Prostate gland (tissue), 2 donors: ENCODE data around the gene AJAP1. TPM values are rescaled to one million over a fixed set of nuclear protein-coding genes. Genes with fewer than 3 reads are reported as not detected.

Source experiments
- DNase-seq: peaks from one replicate; pipeline ENCODE4 v3.0.0-alpha.2; 2019; ENCODE audit warnings: low spot score
- H3K27ac ChIP-seq, 2 donors: fragments of 200-600 bp; sonication (generic); 2 replicates each; pipeline ENCODE4 v1.5.1; 2017 to 2019
- H3K27me3 ChIP-seq: fragments of 200-600 bp; sonication (generic); replicated peaks from 2 replicates; pipeline ENCODE4 v1.5.1; 2019; ENCODE audit not compliant: insufficient read depth
- H3K36me3 ChIP-seq, 2 donors: fragments of 200-600 bp; sonication (generic); 1 replicate in 1 of 2; 2 replicates in 1 of 2; pipeline versions ENCODE4 v1.5.1 to v1.8.1; 2017 to 2019
- H3K4me1 ChIP-seq: fragments of 200-600 bp; sonication (generic); replicated peaks from 2 replicates; pipeline ENCODE4 v1.5.1; 2019
- H3K4me3 ChIP-seq, 2 donors: fragments of 200-600 bp; sonication (generic); 2 replicates each; pipeline ENCODE4 v1.5.1; 2017 to 2019
- H3K9me3 ChIP-seq: fragments of 200-600 bp; sonication (generic); 2 replicates; pipeline ENCODE4 v1.5.1; 2017
- POLR2A ChIP-seq: fragments of 450-650 bp; IDR thresholded peaks from one replicate; pipeline ENCODE4 v1.6.1; 2016; ENCODE audit warnings: antibody characterized with exemption, mild to moderate bottlenecking
- POLR2AphosphoS5 ChIP-seq: sonication (generic); formaldehyde crosslinking; IDR thresholded peaks from one replicate; pipeline ENCODE4 v1.6.1; 2017; ENCODE audit warnings: antibody characterized with exemption
- WGBS: methylation state at CpG from one replicate; pipeline ENCODE4 v1.1.5; 2018; 5-methylcytosine and 5-hydroxymethylcytosine counted together
- intact Hi-C: fragments of 100-400 bp; cut with DNase I; formaldehyde crosslinking; loops from one replicate; pipeline ENCODE4 v1.14.2; 2022
- total RNA-seq, 2 donors: library from RNA; depleted of rRNA; stranded (reverse); fragments of >200 nt; gene quantifications; one replicate each; pipeline ENCODE4 v1.1.0, GENCODE V29; 2016
- TF ChIP-seq, protein P1 (sequence below), 4 experiments: fragments of 200-600 bp in 2 of 4; fragments of 450-650 bp in 2 of 4; sonication (generic) in 2 of 4; IDR thresholded peaks; 1 replicate in 3 of 4; 2 replicates in 1 of 4; pipeline ENCODE4 v1.5.1; 2016 to 2019; ENCODE audit warnings: antibody characterized with exemption in 4 of 4, mild to moderate bottlenecking in 2 of 4, moderate library complexity in 2 of 4

The AJAP1 gene
- total RNA-seq, 2 donors from 2014 or later, result 0.73 to 6.7 TPM

DNA sequence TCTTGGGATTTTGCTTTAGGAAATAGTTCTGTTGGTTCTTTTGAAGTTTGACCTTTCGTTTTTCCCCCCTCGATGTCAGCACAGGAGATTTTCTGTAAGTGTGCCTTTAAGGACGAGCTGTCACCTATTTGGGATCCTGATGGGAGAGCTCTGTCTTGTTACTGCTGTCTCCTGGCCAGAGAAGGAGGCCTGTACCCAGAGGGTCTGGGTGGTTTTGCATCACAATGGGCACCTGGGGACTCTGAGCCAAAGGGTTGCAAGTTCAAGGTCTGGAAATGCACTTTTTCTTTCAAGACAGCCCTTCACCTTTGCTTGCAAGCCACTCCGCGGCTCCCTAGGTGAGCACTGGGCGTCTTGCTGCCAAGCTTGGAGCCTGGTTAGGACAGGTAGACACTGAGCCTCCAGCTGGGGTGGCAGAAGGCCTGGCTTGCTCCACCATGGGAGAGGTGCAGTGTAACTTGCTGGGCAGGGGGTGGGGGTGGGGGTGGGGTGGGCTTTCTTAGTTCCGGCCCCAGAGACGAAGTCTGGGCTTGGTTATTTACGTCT, 2.9 kb downstream of the AJAP1 start:
- Histone ChIP-seq H3K9me3 (no peaks in the 10 kb centered on the region), H3K4me1 (no peaks in the 10 kb centered on the region), H3K27ac (no peak overlapping the region), H3K27me3 (peaks cover 34% of the 10 kb centered on the region), H3K4me3 (no peak overlapping the region), H3K36me3 (no peaks in the 10 kb centered on the region)
- DNase-seq, result no peak
- WGBS, result 49% methylated on average over 9 of the region's 9 CpGs
- intact Hi-C loops, result loop anchor here (5.0 kb wide), 2 partner anchors 1090 to 1260 kb away; no protein-coding TSS in a partner anchor
- TF ChIP-seq POLR2AphosphoS5 (no peak), POLR2A (no peak)
- TF ChIP-seq, protein P1, sequence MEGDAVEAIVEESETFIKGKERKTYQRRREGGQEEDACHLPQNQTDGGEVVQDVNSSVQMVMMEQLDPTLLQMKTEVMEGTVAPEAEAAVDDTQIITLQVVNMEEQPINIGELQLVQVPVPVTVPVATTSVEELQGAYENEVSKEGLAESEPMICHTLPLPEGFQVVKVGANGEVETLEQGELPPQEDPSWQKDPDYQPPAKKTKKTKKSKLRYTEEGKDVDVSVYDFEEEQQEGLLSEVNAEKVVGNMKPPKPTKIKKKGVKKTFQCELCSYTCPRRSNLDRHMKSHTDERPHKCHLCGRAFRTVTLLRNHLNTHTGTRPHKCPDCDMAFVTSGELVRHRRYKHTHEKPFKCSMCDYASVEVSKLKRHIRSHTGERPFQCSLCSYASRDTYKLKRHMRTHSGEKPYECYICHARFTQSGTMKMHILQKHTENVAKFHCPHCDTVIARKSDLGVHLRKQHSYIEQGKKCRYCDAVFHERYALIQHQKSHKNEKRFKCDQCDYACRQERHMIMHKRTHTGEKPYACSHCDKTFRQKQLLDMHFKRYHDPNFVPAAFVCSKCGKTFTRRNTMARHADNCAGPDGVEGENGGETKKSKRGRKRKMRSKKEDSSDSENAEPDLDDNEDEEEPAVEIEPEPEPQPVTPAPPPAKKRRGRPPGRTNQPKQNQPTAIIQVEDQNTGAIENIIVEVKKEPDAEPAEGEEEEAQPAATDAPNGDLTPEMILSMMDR (IDR thresholded peaks at IDR 0.05), result no peak

DNA sequence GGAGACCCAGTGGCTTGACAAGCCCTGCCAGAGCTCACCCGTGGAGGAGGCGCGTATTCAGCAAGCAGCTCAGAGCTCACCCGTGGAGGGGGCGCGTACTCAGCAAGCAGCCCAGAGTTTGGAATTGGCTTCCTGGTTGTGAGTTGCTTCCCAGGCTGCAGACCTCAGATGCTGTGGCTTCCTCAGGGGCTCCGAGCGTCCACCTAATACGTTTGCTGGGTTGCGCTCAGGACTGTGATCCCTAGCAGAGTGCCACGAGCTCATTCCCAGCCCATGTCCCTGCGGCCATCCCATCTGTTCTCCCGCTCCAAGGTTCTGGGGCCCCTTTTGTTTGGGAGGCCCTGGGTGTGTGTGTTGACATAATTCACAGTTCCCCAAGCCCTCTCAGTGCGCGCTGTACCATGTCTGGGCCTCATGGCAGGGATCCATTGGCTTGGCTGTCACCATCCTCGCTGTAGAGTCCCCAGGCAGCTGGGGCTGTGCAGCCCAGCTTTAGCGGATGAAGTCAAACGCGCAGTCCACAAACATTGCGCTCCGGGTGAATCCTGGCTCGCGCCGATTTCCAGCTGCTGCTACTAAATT, 3.6 kb downstream of the AJAP1 start:
- Histone ChIP-seq H3K4me1 (no peaks in the 10 kb centered on the region), H3K4me3 (no peak overlapping the region), H3K27me3 (peaks cover 31% of the 10 kb centered on the region), H3K27ac (no peak overlapping the region), H3K9me3 (no peaks in the 10 kb centered on the region), H3K36me3 (no peaks in the 10 kb centered on the region)
- no peak for DNase-seq
- WGBS, result 21% methylated on average over 23 of the region's 24 CpGs
- intact Hi-C loops, result loop anchor here (5.0 kb wide), 2 partner anchors 1089 to 1259 kb away; no protein-coding TSS in a partner anchor
- TF ChIP-seq, protein P1 (IDR thresholded peaks at IDR 0.05), result no peak
- TF ChIP-seq POLR2A (no peak), POLR2AphosphoS5 (no peak)

DNA sequence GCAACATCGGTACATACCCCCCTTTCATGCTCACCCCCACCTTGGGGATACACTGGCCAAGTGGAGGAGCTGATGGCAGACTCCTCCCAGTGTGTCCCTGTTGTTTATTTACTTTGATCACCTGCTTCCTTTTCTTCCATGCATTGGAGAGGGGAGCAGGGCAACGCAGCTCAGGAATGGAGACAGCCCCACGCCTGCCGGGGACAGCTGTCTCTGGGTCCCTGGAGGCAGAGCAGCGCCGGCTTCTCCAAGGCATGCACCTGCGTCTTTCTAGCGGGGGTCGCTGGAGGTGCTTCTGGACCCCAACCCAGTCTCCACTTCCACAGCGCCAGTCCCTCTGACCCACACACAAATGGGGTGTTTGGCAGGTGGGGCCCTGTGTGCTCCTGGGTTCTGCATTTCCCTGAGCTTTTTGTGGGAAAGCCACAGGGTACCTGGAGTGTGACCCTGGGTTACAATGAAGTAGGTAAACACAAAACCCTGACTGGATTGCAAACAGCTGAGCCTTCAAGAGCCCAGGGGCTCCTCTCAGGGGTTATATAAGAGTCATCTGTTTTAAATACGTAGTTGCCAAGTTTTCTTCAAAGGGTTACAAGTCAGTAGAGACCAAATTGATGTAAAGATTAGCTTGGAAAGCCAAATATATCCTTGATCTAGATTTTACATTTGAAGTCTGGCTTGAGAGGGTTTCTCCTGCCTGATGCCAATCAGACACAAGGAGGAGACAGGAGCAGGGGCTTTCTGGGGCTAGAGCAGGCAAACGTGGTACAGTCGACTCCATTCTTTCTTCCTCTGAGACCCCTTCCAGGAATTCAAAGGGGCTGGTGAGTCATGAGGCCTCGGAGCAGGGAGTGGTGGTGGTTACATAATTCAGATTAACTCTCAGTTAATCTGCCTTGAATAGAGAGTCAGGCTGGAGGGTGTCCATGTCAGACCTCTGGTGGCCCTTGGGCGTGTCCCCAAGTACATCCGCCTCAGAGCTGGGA, 4.5 kb downstream of the AJAP1 start:
- peaks cover 25% of the 10 kb centered on the region for H3K27me3 ChIP-seq
- no peaks in the 10 kb centered on the region for H3K4me1 ChIP-seq
- no peak overlapping the region for H3K27ac ChIP-seq
- H3K4me3 ChIP-seq, result no peak overlapping the region
- no peaks in the 10 kb centered on the region for H3K36me3 ChIP-seq
- H3K9me3 ChIP-seq, result no peaks in the 10 kb centered on the region
- intact Hi-C loops, result loop anchor here (5.0 kb wide), 2 partner anchors 1088 to 1258 kb away; no protein-coding TSS in a partner anchor
- TF ChIP-seq POLR2A (no peak), POLR2AphosphoS5 (no peak)
- TF ChIP-seq, protein P1 (IDR thresholded peaks at IDR 0.05), result no peak
- WGBS, result 24% methylated on average over 16 of the region's 16 CpGs
- no peak for DNase-seq

DNA sequence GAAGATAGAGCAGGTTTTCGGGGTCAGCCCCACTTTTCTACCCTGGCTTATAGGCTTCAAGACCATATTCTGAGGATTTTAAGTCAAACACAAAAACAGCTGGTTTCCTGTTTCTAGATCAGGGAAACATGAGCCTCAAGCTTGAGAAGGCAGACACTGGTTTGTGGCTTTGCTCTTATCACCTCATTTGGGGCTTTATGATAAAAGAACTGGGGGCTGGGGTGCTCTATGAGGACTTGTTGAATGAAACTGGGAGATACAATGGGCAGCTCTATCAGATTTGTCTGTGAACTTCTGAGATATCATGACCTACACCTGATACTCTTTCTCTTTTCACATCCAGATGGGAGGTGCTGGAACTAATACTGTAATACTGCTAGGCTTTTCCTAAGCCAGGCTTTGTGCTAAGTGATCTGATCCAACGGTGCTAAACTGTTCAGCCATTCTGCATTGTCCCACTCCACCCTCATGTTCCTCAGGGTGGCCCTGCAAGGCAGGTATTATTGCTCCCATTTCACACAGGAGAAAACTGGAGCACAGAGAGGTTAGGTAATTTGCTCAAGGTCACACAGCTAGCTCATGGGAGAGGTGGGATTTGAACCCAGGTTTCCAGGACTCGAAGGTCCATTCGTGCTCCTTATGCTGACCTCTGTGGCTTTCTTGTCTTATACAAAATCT, 6.6 kb downstream of the AJAP1 start:
- no peak for DNase-seq
- no peaks in the 10 kb centered on the region for H3K4me1 ChIP-seq
- intact Hi-C loops, result no loop called here
- H3K4me3 ChIP-seq, result no peak overlapping the region
- H3K27me3 ChIP-seq, result peaks cover 28% of the 10 kb centered on the region
- WGBS, result 70% methylated on average over 4 of the region's 4 CpGs
- no peaks in the 10 kb centered on the region for H3K9me3 ChIP-seq
- no peaks in the 10 kb centered on the region for H3K36me3 ChIP-seq
- TF ChIP-seq POLR2A (no peak), POLR2AphosphoS5 (no peak)
- TF ChIP-seq, protein P1 (IDR thresholded peaks at IDR 0.05), result no peak
- H3K27ac ChIP-seq, result no peak overlapping the region
